ENCODE data around the gene BCAP29.

DNA sequence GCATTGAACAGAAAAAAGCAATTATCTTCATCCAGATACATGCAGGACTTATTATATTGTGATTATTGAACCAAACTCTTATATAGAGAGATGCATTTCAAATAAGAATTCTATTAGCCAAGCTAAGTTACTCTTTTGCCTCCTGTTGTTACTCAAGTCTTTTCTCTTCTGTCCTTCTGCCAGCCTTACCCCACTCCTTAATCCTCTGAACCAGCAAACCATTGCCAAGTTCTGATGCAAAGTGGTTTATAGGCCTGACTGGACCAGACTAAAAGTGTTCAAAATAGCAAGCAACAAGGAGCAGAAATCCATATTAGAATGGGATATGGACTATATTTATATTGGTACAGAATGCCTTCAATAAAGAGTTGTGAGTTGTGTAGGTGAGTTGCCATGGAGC lies 78.4 kb downstream of the BCAP29 start:
- no peak for TF ChIP-seq POLR2AphosphoS5 (IDR thresholded peaks at IDR 0.05; ENCODE audit: insufficient read depth, low read depth, low read length)
- TF ChIP-seq, protein P1, sequence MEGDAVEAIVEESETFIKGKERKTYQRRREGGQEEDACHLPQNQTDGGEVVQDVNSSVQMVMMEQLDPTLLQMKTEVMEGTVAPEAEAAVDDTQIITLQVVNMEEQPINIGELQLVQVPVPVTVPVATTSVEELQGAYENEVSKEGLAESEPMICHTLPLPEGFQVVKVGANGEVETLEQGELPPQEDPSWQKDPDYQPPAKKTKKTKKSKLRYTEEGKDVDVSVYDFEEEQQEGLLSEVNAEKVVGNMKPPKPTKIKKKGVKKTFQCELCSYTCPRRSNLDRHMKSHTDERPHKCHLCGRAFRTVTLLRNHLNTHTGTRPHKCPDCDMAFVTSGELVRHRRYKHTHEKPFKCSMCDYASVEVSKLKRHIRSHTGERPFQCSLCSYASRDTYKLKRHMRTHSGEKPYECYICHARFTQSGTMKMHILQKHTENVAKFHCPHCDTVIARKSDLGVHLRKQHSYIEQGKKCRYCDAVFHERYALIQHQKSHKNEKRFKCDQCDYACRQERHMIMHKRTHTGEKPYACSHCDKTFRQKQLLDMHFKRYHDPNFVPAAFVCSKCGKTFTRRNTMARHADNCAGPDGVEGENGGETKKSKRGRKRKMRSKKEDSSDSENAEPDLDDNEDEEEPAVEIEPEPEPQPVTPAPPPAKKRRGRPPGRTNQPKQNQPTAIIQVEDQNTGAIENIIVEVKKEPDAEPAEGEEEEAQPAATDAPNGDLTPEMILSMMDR (IDR thresholded peaks at IDR 0.05; ENCODE audit: extremely low read depth in 1 of 2, insufficient read depth in 1 of 2, low read depth in 1 of 2, low read length in 2 of 2) = no peak
- no peak for TF ChIP-seq EZH2 (IDR thresholded peaks at IDR 0.05; ENCODE audit: borderline replicate concordance, low read depth, low read length, severe bottlenecking)
- no peak for TF ChIP-seq POLR2A (IDR thresholded peaks at IDR 0.05; ENCODE audit: low read depth, low read length)
- TF ChIP-seq JUN (IDR thresholded peaks at IDR 0.05; ENCODE audit: borderline replicate concordance, insufficient read depth, insufficient read length, low read depth) = no peak
- TF ChIP-seq, protein P2, sequence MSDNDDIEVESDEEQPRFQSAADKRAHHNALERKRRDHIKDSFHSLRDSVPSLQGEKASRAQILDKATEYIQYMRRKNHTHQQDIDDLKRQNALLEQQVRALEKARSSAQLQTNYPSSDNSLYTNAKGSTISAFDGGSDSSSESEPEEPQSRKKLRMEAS (IDR thresholded peaks at IDR 0.05; ENCODE audit: insufficient read depth, insufficient read length) = no peak
- TF ChIP-seq GATA2 (IDR thresholded peaks at IDR 0.05; ENCODE audit: insufficient read depth, insufficient read length, low read depth, low read length) = no peak
- TF ChIP-seq MYC (IDR thresholded peaks at IDR 0.05; ENCODE audit: low read depth, low read length) = no peak
- no peak for TF ChIP-seq FOS (IDR thresholded peaks at IDR 0.05; ENCODE audit: borderline replicate concordance, insufficient read depth, low read length)

All from endothelial cell of umbilical vein (primary cell).